ENCODE data around the gene BDKRB2.

BDKRB2 gene

DNA sequence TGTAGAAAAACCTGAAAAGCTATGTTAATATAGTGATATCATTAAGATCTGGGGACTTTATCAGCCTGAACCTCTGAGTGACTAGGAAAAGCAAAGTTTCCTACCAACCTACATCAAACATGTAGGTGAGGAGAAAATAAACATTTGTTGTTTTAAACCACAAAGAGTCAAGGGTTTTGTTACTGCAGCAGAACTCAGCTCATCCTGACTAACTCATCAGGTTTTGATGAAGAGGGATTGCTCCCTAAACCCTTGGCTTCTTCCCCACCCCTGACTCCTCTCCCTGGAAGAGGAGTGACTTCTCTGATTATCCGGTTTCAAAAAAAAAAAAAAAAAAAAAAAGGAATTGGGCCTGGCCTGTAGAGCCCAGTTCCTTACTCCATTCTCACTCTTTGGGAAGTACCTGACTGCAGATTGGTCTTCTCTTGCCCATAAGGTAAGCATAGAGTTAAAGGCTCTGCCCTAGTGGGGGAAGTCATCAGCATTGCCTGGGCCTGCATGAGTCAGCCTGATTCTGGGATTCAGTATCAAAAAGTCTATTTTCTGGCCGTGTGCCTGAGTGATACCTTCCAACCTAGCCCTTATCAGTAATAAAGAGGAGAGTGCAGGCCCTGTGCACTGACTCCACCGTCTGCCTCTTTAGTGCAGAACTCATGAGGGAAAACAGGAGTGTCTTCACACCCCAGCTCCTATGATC is 68.3 kb downstream of the BDKRB2 start:
- peak; percentile 28 for DNase-seq (ENCODE audit: low spot score)

GRCh38 chr14:96273629-96274028 is 69.0 kb downstream of the BDKRB2 start:
- DNase-seq (ENCODE audit: low spot score): no peak

GRCh38 chr14:96274122-96274521 is 69.5 kb downstream of the BDKRB2 start:
- DNase-seq (ENCODE audit: low spot score): no peak

DNA sequence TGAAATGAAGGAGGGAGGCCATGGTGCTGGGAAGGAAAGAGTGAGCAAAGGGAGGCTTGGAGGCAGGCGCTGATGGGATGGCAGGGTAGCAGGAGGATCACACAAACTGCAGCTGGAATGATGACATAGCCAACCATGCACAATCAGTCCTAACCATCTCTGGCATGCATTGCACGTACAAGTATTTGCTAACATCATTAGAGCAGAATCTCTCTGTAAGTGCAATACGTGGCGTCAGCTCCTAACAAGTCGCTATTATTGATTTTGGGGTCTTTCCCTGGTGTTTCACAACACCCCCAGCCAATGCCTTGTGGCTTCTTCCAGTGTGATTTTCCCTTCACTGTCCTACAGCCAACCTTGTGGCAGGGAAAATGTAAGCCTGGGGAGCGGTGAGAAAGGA is 69.9 kb downstream of the BDKRB2 start:
- DNase-seq (ENCODE audit: low spot score): no peak

GRCh38 chr14:96275177-96276112 is 70.8 kb downstream of the BDKRB2 start:
- DNase-seq (ENCODE audit: low spot score): peak; percentile 67

DNA sequence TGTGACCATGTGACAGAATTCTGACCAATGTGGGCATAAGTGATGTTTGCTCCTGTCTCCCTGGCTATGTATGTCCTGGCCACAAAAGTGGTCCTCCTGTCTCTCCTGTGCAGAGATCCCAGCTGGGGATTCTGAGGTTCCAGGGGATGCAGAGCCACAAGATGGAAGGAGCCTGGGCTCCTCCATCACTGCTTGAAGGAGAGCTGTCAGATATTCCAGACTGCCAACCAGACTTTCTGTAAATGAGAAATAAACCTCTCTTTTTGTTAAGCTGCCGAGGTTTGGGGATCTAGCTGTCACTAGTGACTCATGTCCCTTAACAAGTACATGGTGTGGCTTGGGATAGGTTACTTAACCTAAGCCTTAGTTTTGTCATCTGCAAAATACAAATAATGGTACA is 73.3 kb downstream of the BDKRB2 start:
- DNase-seq (ENCODE audit: low spot score): no peak

GRCh38 chr14:96279564-96279963 is 74.9 kb downstream of the BDKRB2 start:
- no peak for DNase-seq (ENCODE audit: low spot score)

- no peak for DNase-seq (ENCODE audit: low spot score)
Measured at GRCh38 chr14:96280104-96280503, 75.5 kb downstream of the BDKRB2 start.

DNA sequence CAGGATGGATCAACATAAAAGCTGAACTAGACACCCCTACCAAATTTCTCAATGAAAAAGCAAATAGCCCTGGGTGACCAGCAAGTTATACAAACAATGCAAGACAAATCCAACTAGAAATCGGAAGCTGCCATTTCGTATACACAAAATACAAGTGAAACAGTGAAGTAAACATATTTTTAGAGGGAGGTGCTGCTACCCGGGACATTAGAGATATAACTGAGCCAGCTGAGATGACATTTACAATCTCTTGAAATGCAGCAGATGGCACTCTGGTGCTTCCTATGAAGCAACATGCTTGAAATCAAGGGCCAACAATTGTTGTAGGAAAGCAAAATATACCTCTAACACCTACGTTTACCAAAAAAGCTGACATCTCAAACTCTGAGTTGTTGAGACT is 76.8 kb downstream of the BDKRB2 start:
- DNase-seq (ENCODE audit: low spot score): peak; percentile 56

DNA sequence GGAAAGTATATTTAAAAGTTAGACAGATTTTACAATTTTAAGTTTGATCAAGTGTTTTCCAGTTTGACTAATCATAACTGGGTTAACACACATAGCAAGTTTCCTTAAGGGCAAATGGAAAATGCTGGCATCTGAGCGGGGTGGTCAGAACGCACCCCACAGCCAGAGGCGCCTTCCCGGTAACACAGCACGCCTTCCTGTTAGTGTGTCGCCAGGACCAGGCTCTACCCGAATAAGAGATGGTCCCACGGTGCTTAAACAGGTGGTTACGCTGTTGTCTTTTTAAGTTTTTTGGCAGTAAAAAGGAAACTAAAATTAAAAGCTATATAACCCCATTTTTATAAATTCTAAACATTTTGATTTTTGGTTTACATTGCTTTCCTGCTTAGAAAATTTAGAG is 79.4 kb downstream of the BDKRB2 start:
- DNase-seq (ENCODE audit: low spot score): no peak

DNA sequence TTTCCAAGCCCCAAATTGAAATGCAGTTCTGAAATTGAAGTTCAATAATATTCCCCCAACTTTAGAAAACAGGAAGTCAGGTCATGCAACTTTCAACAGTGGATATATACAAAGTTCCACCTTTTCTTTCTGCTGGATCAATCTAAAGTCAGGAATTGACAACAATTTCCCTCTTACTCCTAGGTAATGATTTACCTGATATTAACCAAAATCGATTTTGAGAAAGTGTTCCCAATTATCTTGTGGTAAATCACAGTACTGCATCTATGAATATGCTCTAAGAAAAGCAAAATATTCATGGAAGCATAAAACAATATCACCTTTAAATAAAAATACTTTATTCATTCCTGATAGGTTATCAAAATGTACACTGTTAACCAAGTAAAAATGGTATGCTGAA is 79.8 kb downstream of the BDKRB2 start:
- no peak for DNase-seq (ENCODE audit: low spot score)

- no peak for DNase-seq (ENCODE audit: low spot score)
Measured at GRCh38 chr14:96285667-96286066, 81.0 kb downstream of the BDKRB2 start.

DNA sequence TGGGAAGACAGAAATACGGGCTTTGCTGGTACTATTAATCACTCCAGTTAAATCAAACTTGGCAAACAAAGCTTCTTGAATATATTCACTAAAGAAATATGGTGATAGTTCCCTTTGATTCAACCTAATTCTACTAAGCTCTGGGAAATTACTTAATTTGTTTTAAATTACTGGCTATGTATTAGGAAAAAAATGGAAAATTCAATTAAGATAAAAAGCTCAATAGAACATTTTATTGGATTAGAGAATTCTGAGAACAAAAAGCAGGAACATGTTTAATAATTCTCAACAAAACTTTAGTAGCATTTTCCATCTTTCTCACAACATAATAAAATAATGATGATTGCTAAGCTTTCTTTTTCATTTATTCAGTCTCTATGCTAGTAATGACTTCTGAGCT is 81.6 kb downstream of the BDKRB2 start:
- DNase-seq (ENCODE audit: low spot score): no peak

DNA sequence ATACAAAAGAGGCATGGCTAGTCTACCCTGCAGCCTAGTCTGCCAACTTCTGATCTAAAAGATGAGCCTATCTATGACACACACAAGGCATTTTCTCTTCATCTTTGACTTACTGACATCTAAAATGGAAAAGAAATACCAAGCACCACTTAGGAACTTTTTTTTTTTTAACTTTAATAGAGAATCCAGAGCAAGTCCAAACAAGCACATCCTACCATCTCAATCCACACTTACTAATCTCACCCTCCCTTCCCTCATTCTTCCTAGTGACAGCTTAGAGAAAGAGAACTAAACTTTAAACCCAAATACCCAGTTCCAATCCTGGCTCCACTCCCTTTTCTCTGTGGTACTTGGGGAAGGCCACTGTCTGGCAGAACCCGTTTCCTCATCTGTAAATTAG is 83.2 kb downstream of the BDKRB2 start:
- no peak for DNase-seq (ENCODE audit: low spot score)
